Measurements from ENCODE around the gene GRM8. TPM values are rescaled to one million over a fixed set of nuclear protein-coding genes. Genes with fewer than 3 reads are reported as not detected.
"Not testable (repeated sequence)": the region's sequence is repeated elsewhere in the genome, so short reads cannot be mapped to it uniquely, and the experiment has no call there.

GRM8 gene
- polyA plus RNA-seq, 2 of the 4 experiments (the other 2 are of a cell fraction): 0.06 TPM; not detected in 1

- H3K4me1 ChIP-seq; FAIRE-seq; H3K4me3 ChIP-seq; H3K9me3 ChIP-seq; CTCF ChIA-PET; ATAC-seq; H3K4me2 ChIP-seq; H3K27ac ChIP-seq; POLR2A ChIA-PET; DNase-seq (ENCODE audit: low read depth in 1 of 2, low spot score in 1 of 2): not testable (repeated sequence)
- WGBS (ENCODE audit: missing lambda C conversion rate): 20% methylated on average over 1 of the region's 1 CpG
Observed at GRCh38 chr7:126887980-126888379, 364.8 kb downstream of the GRM8 start.

GRCh38 chr7:126887560-126887959 is 365.2 kb downstream of the GRM8 start:
- POLR2A ChIA-PET, FAIRE-seq: not testable (repeated sequence)
- WGBS (ENCODE audit: missing lambda C conversion rate): 0% methylated on average over 4 of the region's 4 CpGs

GRCh38 chr7:126882730-126883129 is 370.0 kb downstream of the GRM8 start:
- H3K27ac ChIP-seq; DNase-seq (ENCODE audit: low read depth in 1 of 2, low spot score in 1 of 2); POLR2A ChIA-PET; H3K4me3 ChIP-seq; H3K4me2 ChIP-seq; H3K4me1 ChIP-seq; ATAC-seq; H3K9me3 ChIP-seq; FAIRE-seq; CTCF ChIA-PET: not testable (repeated sequence)
- 7% methylated on average over 1 of the region's 1 CpG for WGBS (ENCODE audit: missing lambda C conversion rate)

More at GRCh38 chr7:126887560-126887959, 365.2 kb downstream of the GRM8 start:
- CTCF ChIA-PET; H3K4me2 ChIP-seq; H3K27ac ChIP-seq; H3K4me1 ChIP-seq; DNase-seq (ENCODE audit: low read depth in 1 of 2, low spot score in 1 of 2); H3K4me3 ChIP-seq; ATAC-seq; H3K9me3 ChIP-seq: not testable (repeated sequence)

GRCh38 chr7:126881908-126882307 is 370.8 kb downstream of the GRM8 start:
- H3K9me3 ChIP-seq; ATAC-seq; H3K4me1 ChIP-seq; H3K4me2 ChIP-seq; H3K27ac ChIP-seq; DNase-seq (ENCODE audit: low read depth in 1 of 2, low spot score in 1 of 2); H3K4me3 ChIP-seq; FAIRE-seq; POLR2A ChIA-PET; CTCF ChIA-PET: not testable (repeated sequence)
- WGBS (ENCODE audit: missing lambda C conversion rate): 2% methylated on average over 2 of the region's 2 CpGs

- DNase-seq (ENCODE audit: low read depth in 1 of 2, low spot score in 1 of 2) (no peak), FAIRE-seq (no peak), ATAC-seq (no peak)
- POLR2A ChIA-PET: no interaction called here
- Histone ChIP-seq H3K4me3 (no peak overlapping the region), H3K4me2 (no peak overlapping the region), H3K27ac (no peak overlapping the region), H3K9me3 (no peaks in the 10 kb centered on the region), H3K4me1 (no peaks in the 10 kb centered on the region)
- 9% methylated on average over 4 of the region's 4 CpGs for WGBS (ENCODE audit: missing lambda C conversion rate)
- TF ChIP-seq RCOR1 (IDR thresholded peaks at IDR 0.05; ENCODE audit: low read depth, low read length) (no peak), TFCP2L1 (CRISPR knock-in tag; IDR thresholded peaks at IDR 0.05) (no peak), SMC3 (IDR thresholded peaks at IDR 0.05) (no peak), RFX5 (IDR thresholded peaks at IDR 0.05) (no peak), HOXB5 (CRISPR knock-in tag; IDR thresholded peaks at IDR 0.05) (no peak), RARB (CRISPR knock-in tag; IDR thresholded peaks at IDR 0.05) (no peak), ESRRA (IDR thresholded peaks at IDR 0.05; ENCODE audit: borderline replicate concordance, low read length) (no peak), KDM5A (IDR thresholded peaks at IDR 0.05) (no peak), E2F6 (IDR thresholded peaks at IDR 0.05; ENCODE audit: borderline replicate concordance, low read depth) (no peak), HMGXB4 (CRISPR knock-in tag; IDR thresholded peaks at IDR 0.05; ENCODE audit: borderline replicate concordance) (no peak)
- CTCF ChIA-PET: no interaction called here
Observed at GRCh38 chr7:126881315-126881714, 371.4 kb downstream of the GRM8 start.

- H3K9me3 ChIP-seq; H3K4me2 ChIP-seq; POLR2A ChIA-PET; DNase-seq (ENCODE audit: low read depth in 1 of 2, low spot score in 1 of 2); ATAC-seq; H3K4me1 ChIP-seq; FAIRE-seq; H3K4me3 ChIP-seq; H3K27ac ChIP-seq; CTCF ChIA-PET: not testable (repeated sequence)
- whole genome bisulfite sequencing (ENCODE audit: missing lambda C conversion rate): 2% methylated on average over 3 of the region's 3 CpGs
Observed at GRCh38 chr7:126876536-126876935, 376.2 kb downstream of the GRM8 start.
